GM10847 (cell line): ENCODE results near the gene LTC4S.

Experiments
- POLR2A ChIP-seq: IDR thresholded peaks from 2 replicates; pipeline ENCODE4 v1.6.1; 2011; ENCODE audit not compliant: insufficient read length; ENCODE audit errors: extremely low read depth

LTC4S gene

GRCh38 chr5:179786861-179787260, 6.9 kb upstream of the LTC4S start:
- TF ChIP-seq POLR2A: no peak

DNA sequence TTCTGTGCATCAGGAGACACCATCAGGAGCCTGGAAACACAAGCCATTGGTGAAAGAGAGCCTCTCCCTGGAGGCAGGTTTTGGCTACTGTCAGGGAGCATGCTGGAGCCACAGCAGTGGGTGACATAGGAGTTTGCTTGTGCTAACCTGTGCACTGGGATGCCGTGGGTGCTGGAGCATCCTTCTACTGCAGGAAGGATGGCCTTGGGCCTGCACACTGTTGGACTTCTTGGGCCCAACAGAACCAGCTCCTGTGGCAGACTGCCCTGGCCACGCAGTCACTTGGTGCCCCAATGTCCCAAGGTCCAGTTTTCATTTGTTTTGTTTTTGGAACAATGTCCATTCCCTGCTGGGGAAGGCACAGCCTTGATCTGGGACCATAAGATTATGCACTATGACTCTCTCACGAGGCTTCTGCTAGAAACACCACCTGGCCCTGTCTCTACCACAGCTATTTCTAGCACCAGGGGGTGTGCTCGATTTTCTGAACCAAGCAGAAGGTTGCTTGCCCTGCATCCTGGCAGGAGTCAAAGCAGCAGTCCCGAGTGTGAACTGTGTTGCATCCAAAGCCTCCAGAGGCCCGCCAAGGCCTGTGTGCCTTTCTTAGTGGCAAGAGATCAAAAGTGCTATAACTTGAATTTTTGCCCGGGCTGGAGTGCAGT, 5.5 kb upstream of the LTC4S start:
- no peak for TF ChIP-seq POLR2A

GRCh38 chr5:179791881-179792611, 1.7 kb upstream of the LTC4S start:
- TF ChIP-seq POLR2A: no peak

DNA sequence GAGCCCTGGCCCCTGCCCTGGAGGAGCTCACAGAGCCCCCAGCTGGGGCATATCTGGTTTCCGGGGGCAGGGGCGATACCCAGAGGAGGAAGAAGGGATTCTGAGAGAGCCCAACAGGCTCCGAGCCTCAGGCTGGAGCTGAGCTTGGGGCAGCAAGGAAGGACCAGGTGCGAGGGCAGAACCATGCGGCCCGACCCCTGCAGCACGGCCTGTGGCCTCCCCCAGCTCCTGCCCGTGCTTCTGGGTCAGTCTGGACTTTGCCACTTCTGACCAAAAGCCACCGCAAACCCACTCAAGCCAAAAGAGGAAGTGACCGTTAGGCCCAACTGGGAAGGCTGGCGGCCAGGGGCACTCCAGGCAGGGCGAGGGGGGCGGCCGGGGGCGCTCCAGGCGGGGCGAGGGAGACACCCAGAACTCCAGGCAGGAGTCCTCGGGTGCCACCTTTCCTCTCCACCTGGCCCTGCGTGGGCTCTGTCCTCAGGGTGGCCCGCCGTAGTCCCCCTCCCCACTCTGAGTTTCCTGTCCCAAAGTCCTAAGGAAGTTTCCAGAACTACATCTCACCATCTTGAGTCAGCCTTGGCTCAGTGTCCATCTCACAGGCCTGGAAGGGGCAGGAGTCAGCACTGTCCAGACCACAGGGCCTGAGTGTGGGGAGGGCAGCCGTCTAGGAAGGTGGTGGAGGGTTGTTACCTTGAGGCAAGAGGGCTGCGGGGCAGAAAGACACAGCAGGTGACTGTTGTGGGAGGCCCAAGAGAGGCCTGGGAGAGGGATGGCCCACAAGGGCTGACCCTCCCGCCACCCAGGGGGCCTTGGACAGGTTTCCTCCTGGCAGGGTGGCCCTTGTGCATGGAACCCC, 946 bp upstream of the LTC4S start:
- TF ChIP-seq POLR2A: no peak

GRCh38 chr5:179794171-179794570, 385 bp downstream of the LTC4S start:
- TF ChIP-seq POLR2A: no peak

- no peak for TF ChIP-seq POLR2A
Observed at GRCh38 chr5:179794575-179794974, 789 bp downstream of the LTC4S start.

- TF ChIP-seq POLR2A: no peak
Observed at GRCh38 chr5:179795049-179795862, 1.5 kb downstream of the LTC4S start.

- TF ChIP-seq POLR2A: peak; percentile 13
Observed at GRCh38 chr5:179795863-179796833, 2.4 kb downstream of the LTC4S start.

DNA sequence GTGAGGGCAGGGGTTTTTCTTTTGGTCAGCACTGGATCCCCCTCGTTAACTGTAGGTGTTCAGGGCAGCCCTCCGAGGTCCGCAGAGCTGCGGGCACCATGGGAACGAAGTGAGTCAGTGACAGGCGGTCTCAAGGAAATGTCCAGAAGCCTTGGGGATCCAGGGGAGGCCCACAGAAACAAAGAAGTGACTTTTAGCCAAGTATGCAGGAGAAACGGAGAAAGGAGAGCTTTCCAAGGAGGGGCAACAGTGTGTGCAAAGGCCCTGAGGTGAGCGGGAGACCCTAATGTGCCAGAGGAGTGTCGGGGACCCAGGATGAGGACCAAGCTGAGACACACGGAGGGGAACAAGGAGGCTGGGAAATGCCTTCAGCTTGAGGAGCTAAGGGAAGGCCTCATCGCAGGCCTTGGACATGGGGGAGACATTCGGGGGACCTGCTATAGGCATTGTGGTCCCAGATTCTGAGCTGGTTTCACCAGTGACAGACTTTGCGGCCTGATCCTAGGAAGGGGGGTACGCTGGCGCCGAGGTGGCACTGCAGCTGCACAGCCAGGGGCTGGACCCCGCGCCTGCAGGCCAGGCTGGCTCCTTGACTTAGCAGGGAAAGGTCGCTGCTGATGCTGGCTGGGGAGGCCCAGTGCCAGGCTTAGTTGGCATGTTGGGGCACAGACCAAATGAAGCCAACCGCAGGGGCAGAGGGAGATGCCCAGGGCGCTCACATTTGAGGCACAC, 3.3 kb downstream of the LTC4S start:
- peak; percentile 0 for TF ChIP-seq POLR2A

DNA sequence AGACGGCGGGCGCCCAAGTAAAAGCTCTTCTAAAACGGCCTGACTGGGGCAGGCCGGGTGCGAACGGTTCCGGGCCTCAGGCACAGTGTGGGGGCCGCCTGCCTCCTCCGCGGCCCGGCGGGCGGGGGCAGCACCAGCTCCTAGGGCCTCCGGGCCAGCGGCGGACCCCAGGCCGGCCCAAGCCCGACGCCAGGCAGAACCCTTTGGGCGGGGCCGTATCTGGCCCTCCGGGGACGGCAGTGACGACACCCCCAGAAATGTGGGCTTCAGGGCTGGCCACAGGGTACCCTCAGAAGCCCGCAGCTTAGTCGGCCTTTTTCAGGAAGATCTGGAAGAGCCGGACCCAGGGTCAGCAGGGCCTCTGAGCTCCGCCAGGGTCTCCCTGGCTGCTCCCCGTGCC, 4.0 kb downstream of the LTC4S start:
- TF ChIP-seq POLR2A: no peak

GRCh38 chr5:179798144-179798770, 4.5 kb downstream of the LTC4S start:
- TF ChIP-seq POLR2A: no peak

DNA sequence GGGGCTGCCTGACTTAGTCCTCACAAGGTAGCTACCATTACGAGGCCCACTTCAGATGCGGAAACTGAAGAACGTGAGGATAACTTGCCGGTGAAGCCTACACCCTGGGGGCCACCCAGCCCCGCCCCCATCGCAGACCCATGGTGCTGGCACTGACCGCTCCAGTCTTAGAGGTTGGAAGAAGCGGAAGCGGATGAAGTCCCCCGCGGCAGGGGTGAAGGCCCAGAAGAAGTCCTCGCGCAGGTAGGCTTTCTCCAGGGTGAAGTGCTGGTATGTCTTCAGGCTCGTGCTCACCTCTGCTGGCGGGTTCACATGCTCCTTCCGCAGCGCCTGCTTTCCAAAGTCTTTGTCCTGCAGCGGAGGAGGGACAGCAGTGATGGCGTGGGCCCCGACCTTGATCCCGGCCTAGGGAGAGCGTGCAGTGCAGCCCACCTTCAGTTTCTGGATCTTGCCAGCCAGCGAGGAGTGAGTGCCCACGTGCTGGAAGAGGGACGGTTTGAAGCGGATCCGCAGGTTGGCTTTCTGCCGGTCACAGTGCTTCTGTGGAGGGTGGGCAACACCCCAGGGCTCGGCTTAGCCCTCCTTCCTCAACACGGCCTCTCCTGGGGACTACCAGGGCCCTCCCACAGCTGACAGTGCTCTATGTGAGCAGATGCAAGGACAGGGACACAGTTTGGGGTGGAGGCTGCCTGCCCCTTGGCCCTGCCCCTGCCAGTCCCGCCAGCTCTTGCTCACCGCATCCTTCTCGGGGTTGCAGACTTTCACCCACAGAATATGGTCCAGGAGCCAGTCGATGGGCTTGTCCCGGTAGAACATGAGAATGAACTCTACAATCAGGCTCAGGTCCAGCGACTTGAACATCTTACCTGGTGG, 5.2 kb downstream of the LTC4S start:
- no peak for TF ChIP-seq POLR2A
